HCT116 (cell line): Measurements from ENCODE around the gene ISYNA1. TPM values are rescaled to one million over a fixed set of nuclear protein-coding genes. Genes with fewer than 3 reads are reported as not detected.

ENCODE experiments used
- ATAC-seq: fragments of 200-7000 bp; cut with Tn5 transposase; 2 replicates; pipeline ENCODE4 v1.9.1; 2020; ENCODE audit warnings: mild to moderate bottlenecking, moderate library complexity
- BruUV-seq: library from RNA; stranded (reverse); fragments of 400-500 nt; replicated peaks from 2 replicates; lab custom pipeline; 2021; lab: Mats Ljungman, UMichigan
- CTCF ChIA-PET: fragments of 300-600 bp; sonication (Branson Sonifier 250); formaldehyde crosslinking; loops from one replicate; lab custom pipeline; 2021; ENCODE audit warnings: antibody characterized with exemption; lab: Charles Lee
- POLR2A ChIA-PET: fragments of 300-600, 350-600 bp; sonication (Branson Sonifier 250); formaldehyde crosslinking; loops from one replicate; lab custom pipeline; 2021; ENCODE audit warnings: antibody characterized with exemption; lab: Charles Lee
- RAD21 ChIA-PET, 2 experiments: fragments of 300-600 bp; sonication (Branson Sonifier 250); formaldehyde crosslinking; loops; one replicate each; lab custom pipeline; 2023; ENCODE audit warnings: low total read pairs in 2 of 2; ENCODE audit not compliant: uncharacterized antibody in 2 of 2, unreplicated experiment in 2 of 2, low non-redundant PET in 1 of 2; lab: Charles Lee
- DNase-seq: peaks from one replicate; pipeline ENCODE4 v3.0.0-alpha.2; 2010; ENCODE audit warnings: low read depth, low spot score
- H2AFZ ChIP-seq: fragments of 200-600 bp; shearing (Covaris generic), sonication (generic); 2 replicates; pipeline ENCODE4 v1.6.1; 2017; ENCODE audit warnings: low read depth, mixed run types, mixed read lengths, antibody characterized with exemption, low read length; ENCODE audit not compliant: poor library complexity, severe bottlenecking
- H3K27ac ChIP-seq: 2 replicates; pipeline ENCODE4 v1.5.1; 2012; ENCODE audit warnings: low read depth, low read length
- H3K27me3 ChIP-seq: fragments of 200-600 bp; sonication (generic); 2 replicates; pipeline ENCODE4 v1.6.1; 2016; ENCODE audit warnings: mixed run types, low read length, mixed read lengths; ENCODE audit not compliant: insufficient read depth
- H3K36me3 ChIP-seq, 2 experiments: fragments of 200-500 bp in 1 of 2; fragments of 200-600 bp in 1 of 2; sonication (Bioruptor generic) in 1 of 2; sonication (generic) in 1 of 2; 2 replicates each; pipeline versions ENCODE4 v1.5.1 to v1.6.1; 2014 to 2016; ENCODE audit warnings: low read length in 2 of 2, inconsistent platforms in 1 of 2, mixed read lengths in 1 of 2, mixed run types in 1 of 2; ENCODE audit not compliant: insufficient read depth in 2 of 2, control insufficient read depth in 1 of 2
- H3K4me1 ChIP-seq, 2 experiments: fragments of 200-600 bp in 1 of 2; sonication (generic) in 1 of 2; 2 replicates each; pipeline versions ENCODE4 v1.5.1 to v1.6.1; 2012 to 2017; ENCODE audit warnings: low read length in 2 of 2, inconsistent platforms in 1 of 2, mild to moderate bottlenecking in 1 of 2, mixed read lengths in 1 of 2, mixed run types in 1 of 2, moderate library complexity in 1 of 2; ENCODE audit not compliant: insufficient read depth in 2 of 2, control insufficient read depth in 1 of 2
- H3K4me2 ChIP-seq: fragments of 200-600 bp; sonication (generic); 2 replicates; pipeline ENCODE4 v1.6.1; 2017; ENCODE audit warnings: mixed run types, low read length, mixed read lengths
- H3K4me3 ChIP-seq, 2 experiments: fragments of 200-600 bp in 1 of 2; sonication (generic) in 1 of 2; replicated peaks in 1 of 2; 2 replicates each; pipeline ENCODE4 v1.5.1; 2011 to 2016; ENCODE audit warnings: low read length in 2 of 2, control low read depth in 1 of 2, low read depth in 1 of 2, mild to moderate bottlenecking in 1 of 2, mixed read lengths in 1 of 2, mixed run types in 1 of 2
- H3K79me2 ChIP-seq: fragments of 200-600 bp; sonication (generic); 2 replicates; pipeline ENCODE4 v1.6.1; 2017; ENCODE audit warnings: mild to moderate bottlenecking, mixed run types, low read length, moderate library complexity, mixed read lengths; ENCODE audit not compliant: insufficient read depth
- H3K9ac ChIP-seq: fragments of 200-600 bp; sonication (generic); 2 replicates; pipeline ENCODE4 v1.6.1; 2016; ENCODE audit warnings: low read length, mixed read lengths
- H3K9me2 ChIP-seq: fragments of 200-600 bp; sonication (generic), shearing (Covaris generic); 2 replicates; pipeline ENCODE4 v1.6.1; 2017; ENCODE audit warnings: mixed run types, mild to moderate bottlenecking, moderate library complexity; ENCODE audit not compliant: insufficient read depth
- H3K9me3 ChIP-seq, 2 experiments: fragments of 200-500 bp in 1 of 2; fragments of 200-600 bp in 1 of 2; sonication (Bioruptor generic) in 1 of 2; sonication (generic) in 1 of 2; 2 replicates each; pipeline ENCODE4 v1.6.1; 2014 to 2017; ENCODE audit warnings: low read length in 2 of 2, mixed read lengths in 2 of 2, inconsistent platforms in 1 of 2, low read depth in 1 of 2, mild to moderate bottlenecking in 1 of 2, mixed run types in 1 of 2, moderate library complexity in 1 of 2; ENCODE audit not compliant: control insufficient read depth in 1 of 2, insufficient read depth in 1 of 2
- H4K20me1 ChIP-seq: fragments of 200-600 bp; sonication (generic), shearing (Covaris generic); 2 replicates; pipeline ENCODE4 v1.6.1; 2017; ENCODE audit warnings: mixed run types, mild to moderate bottlenecking, moderate library complexity; ENCODE audit not compliant: insufficient read depth
- CEBPB ChIP-seq: IDR thresholded peaks from 2 replicates; pipeline ENCODE4 v1.6.1; 2012; ENCODE audit warnings: low read depth
- EGR1 ChIP-seq: IDR thresholded peaks from 2 replicates; pipeline ENCODE4 v1.6.1; 2012; ENCODE audit warnings: low read depth
- ELF1 ChIP-seq: IDR thresholded peaks from 2 replicates; pipeline ENCODE4 v1.6.1; 2012; ENCODE audit warnings: low read depth, borderline replicate concordance
- EZH2phosphoT487 ChIP-seq: fragments of 200-600 bp; IDR thresholded peaks from 2 replicates; pipeline ENCODE4 v1.6.1; 2018; ENCODE audit warnings: antibody characterized with exemption, borderline replicate concordance
- FOSL1 ChIP-seq: IDR thresholded peaks from 2 replicates; pipeline ENCODE4 v1.6.1; 2012; ENCODE audit warnings: low read depth
- JUND ChIP-seq: IDR thresholded peaks from 2 replicates; pipeline ENCODE4 v1.6.1; 2012
- MAX ChIP-seq: IDR thresholded peaks from 2 replicates; pipeline ENCODE4 v1.6.1; 2012
- POLR2A ChIP-seq: IDR thresholded peaks from 2 replicates; pipeline ENCODE4 v1.7.0; 2011; ENCODE audit warnings: borderline replicate concordance; ENCODE audit not compliant: insufficient read depth, insufficient read length; ENCODE audit errors: extremely low read depth
- REST ChIP-seq: IDR thresholded peaks from 2 replicates; pipeline ENCODE4 v1.6.1; 2012; ENCODE audit warnings: low read depth
- SP1 ChIP-seq: IDR thresholded peaks from 2 replicates; pipeline ENCODE4 v1.6.1; 2012; ENCODE audit warnings: low read depth
- SRF ChIP-seq: IDR thresholded peaks from 2 replicates; pipeline ENCODE4 v1.6.1; 2012; ENCODE audit warnings: low read depth
- TCF7L2 ChIP-seq: IDR thresholded peaks from 2 replicates; pipeline ENCODE4 v1.7.0; 2011; ENCODE audit warnings: borderline replicate concordance, inconsistent platforms; ENCODE audit not compliant: insufficient read depth, insufficient read length; ENCODE audit errors: extremely low read depth
- YY1 ChIP-seq: IDR thresholded peaks from 2 replicates; pipeline ENCODE4 v1.6.1; 2011; ENCODE audit warnings: low read length, low read depth, moderate library complexity, mild to moderate bottlenecking; ENCODE audit not compliant: insufficient replicate concordance; ENCODE audit errors: extremely low read depth
- ZBTB33 ChIP-seq: IDR thresholded peaks from 2 replicates; pipeline ENCODE4 v1.6.1; 2011; ENCODE audit warnings: mild to moderate bottlenecking, low read length, moderate library complexity; ENCODE audit not compliant: insufficient replicate concordance; ENCODE audit errors: extremely low read depth
- ZFX ChIP-seq: fragments of 450-650 bp; IDR thresholded peaks from 2 replicates; pipeline ENCODE4 v1.6.1; 2017
- intact Hi-C: fragments of 100-400 bp; cut with micrococcal nuclease; formaldehyde crosslinking; loops from 2 replicates; pipeline ENCODE4 v1.10.0; 2022
- total RNA-seq: library from RNA; stranded (reverse); gene quantifications from one replicate; pipeline ENCODE4 v1.2.1, GENCODE V29; 2021; ENCODE audit not compliant: unreplicated experiment
- TF ChIP-seq, protein P1 (sequence below): IDR thresholded peaks from 2 replicates; pipeline ENCODE4 v1.6.1; 2012

Gene ISYNA1
- total RNA-seq, 1 experiment from 2014 or later: 365 TPM

GRCh38 chr19:18424890-18425514 lies 12.9 kb downstream of the ISYNA1 start:
- RAD21 ChIA-PET: no interaction called here
- Histone ChIP-seq H3K36me3 (peaks cover 0 to 2% of the 10 kb centered on the region in 2 experiments; a peak in 2 of 4 replicates), H3K4me3 (no peak overlapping the region), H3K27ac (peak overlapping the region; percentile 35; the same call in 1 of the 2 replicates), H3K79me2 (peaks cover 71% of the 10 kb centered on the region), H2AFZ (no peak overlapping the region), H3K4me2 (no peak overlapping the region), H4K20me1 (no peaks in the 10 kb centered on the region), H3K27me3 (no peaks in the 10 kb centered on the region), H3K9ac (no peak overlapping the region), H3K4me1 (peaks cover 22 to 48% of the 10 kb centered on the region in 2 experiments), H3K9me2 (no peaks in the 10 kb centered on the region), H3K9me3 (no peaks in the 10 kb centered on the region)
- no peak for DNase-seq
- CTCF ChIA-PET: no interaction called here
- no peak for TF ChIP-seq REST
- TF ChIP-seq SP1: no peak
- no peak for TF ChIP-seq YY1
- TF ChIP-seq SRF: no peak
- no peak for TF ChIP-seq MAX
- TF ChIP-seq CEBPB: no peak
- TF ChIP-seq JUND: no peak
- TF ChIP-seq, protein P1, sequence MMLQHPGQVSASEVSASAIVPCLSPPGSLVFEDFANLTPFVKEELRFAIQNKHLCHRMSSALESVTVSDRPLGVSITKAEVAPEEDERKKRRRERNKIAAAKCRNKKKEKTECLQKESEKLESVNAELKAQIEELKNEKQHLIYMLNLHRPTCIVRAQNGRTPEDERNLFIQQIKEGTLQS: no peak
- no peak for TF ChIP-seq ZFX
- no peak for TF ChIP-seq EGR1
- no peak for TF ChIP-seq EZH2phosphoT487
- TF ChIP-seq FOSL1: no peak
- TF ChIP-seq TCF7L2: no peak
- TF ChIP-seq ELF1: no peak
- TF ChIP-seq ZBTB33: no peak
- no peak for TF ChIP-seq POLR2A
- no TSS peak for BruUV-seq
- intact Hi-C loops: no loop called here
- POLR2A ChIA-PET: no interaction called here
- no peak for ATAC-seq
